GM12801 (cell line): ENCODE measurements around the gene TYRO3.

Experiments used
- CTCF ChIP-seq: IDR thresholded peaks from one replicate; pipeline ENCODE4 v1.5.1; 2011; ENCODE audit warnings: control low read depth; ENCODE audit not compliant: insufficient read length; ENCODE audit errors: extremely low read depth

The TYRO3 gene

DNA sequence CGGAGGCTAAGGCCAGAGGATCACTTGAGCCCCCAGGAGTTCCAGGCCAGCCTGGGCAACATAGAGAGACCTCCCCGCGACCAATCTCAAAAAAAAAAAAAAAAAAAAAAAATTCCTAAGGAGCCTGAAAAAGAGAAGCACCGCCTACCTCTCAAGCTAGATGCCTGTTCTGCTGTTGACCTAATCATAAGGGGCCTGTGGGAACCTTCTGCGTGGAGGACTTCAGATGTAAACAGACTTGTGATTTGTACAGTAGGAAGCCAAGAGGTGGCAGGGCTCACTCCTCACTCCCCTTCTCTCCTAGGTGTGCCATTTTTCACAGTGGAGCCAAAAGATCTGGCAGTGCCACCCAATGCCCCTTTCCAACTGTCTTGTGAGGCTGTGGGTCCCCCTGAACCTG, 3.2 kb downstream of the TYRO3 start:
- no peak for TF ChIP-seq CTCF

GRCh38 chr15:41562784-41563198, 3.8 kb downstream of the TYRO3 start:
- no peak for TF ChIP-seq CTCF

DNA sequence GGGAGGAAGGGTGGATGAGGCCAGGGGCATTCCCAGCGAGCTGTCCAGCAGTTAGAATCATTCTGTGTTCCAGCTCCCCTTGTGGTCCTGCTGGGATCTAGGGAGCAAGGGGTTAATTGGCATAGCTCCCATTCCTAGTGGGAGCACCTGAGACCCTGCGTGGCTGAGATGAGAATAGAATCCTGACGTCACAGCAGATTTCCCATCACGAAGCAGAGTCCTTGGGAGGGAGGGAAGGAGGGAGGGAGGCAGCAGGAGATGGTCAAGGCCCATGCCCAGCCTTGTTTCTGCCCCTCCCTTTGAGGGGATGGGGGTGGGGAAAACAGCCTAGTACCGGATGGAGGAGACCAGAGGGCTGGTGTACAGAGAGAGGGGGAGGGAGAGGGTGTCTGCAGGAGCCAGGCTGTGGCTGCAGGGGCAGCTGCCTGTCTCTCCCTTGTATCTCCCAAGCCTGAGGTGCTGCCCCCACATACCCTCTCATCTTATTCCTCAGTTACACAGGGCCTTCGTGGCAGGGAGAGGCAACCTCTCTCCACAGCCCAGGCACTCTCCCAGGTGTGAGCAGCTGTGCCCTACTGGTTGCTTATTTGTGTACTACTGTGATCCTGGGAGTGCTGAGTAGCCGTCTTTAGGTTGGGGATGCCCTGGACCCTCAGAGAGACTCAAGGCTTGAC, 5.4 kb downstream of the TYRO3 start:
- no peak for TF ChIP-seq CTCF

DNA sequence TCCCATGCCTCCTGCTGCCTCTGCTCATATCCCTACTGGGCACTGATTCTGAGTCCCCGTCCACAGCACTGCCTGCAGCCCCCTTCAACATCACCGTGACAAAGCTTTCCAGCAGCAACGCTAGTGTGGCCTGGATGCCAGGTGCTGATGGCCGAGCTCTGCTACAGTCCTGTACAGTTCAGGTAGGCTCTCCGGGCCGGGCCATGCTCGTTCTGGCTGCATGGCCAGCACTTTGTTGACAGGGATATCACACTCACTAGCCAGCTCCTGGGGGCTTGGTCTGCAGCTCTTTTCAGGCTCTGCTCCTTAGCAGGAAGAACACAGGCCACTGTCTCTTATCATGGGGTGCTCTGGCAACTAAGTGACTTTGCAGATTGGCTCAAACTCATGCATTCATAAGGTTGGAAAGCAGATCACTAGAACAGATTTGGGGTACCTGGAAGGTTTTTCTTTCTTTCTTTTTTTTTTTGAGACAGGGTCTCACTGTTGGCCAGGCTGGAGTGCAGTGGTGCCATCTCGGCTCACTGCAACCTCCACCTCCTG, 6.0 kb downstream of the TYRO3 start:
- TF ChIP-seq CTCF, result no peak

- TF ChIP-seq CTCF, result no peak
Measured at GRCh38 chr15:41565702-41566101, 6.7 kb downstream of the TYRO3 start.

DNA sequence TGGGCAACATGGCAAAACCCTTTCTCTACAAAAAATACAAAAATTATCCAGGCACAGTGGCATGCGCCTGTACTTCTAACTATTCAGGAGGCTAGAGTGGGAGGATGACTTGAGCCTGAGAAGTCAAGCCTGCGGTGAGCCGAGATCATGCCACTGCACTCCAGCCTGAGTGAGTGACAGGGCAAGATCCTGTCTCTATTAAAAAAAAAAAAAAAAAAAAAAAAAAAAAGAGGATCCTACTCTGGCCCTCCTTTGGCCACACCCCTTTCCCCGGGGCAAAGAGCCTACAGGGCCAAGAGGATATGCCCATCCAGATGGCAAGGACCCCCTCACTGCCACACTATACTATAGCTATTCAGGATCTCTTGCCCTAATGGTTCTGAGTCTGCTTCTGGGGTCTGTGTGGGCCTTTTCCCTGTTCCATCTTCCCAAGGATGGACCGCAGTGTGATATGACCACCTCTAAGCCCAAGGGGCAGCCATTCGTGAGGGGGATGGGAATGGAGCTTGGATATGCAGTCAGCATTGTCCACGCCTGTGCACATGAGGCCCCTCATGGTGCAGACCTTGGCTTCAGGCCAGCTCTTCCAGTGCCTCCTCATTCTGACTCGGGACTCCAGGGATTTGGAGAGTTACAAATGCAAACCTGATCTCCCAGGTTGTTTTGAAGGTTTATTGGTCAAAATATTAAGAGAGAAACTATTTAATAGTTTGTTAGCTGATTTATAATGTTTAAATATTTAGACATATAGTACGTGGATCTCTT, 7.3 kb downstream of the TYRO3 start:
- no peak for TF ChIP-seq CTCF

GRCh38 chr15:41567261-41567660, 8.2 kb downstream of the TYRO3 start:
- TF ChIP-seq CTCF, result no peak
